Spleen (tissue), 11 donors: ENCODE data around the gene CDC6. TPM values are rescaled to one million over a fixed set of nuclear protein-coding genes. Genes with fewer than 3 reads are reported as not detected.

Source experiments
- DNase-seq: peaks from one replicate; pipeline ENCODE4 v3.0.0-alpha.2; 2020
- H3K27ac ChIP-seq, 8 donors: fragments of 200-600 bp; sonication (generic) in 7 of 8; 1 replicate in 4 of 8; 2 replicates in 4 of 8; pipeline versions ENCODE4 v1.5.0 to v1.8.0; 2016 to 2021; ENCODE audit warnings: inconsistent platforms in 4 of 8, mild to moderate bottlenecking in 4 of 8, moderate library complexity in 1 of 8
- H3K27me3 ChIP-seq, 7 donors: fragments of 200-600 bp; sonication (generic) in 6 of 7; replicated peaks in 1 of 7; 1 replicate in 4 of 7; 2 replicates in 3 of 7; pipeline versions ENCODE4 v1.5.0 to v1.8.0; 2016 to 2021; ENCODE audit warnings: inconsistent platforms in 3 of 7, mild to moderate bottlenecking in 1 of 7
- H3K36me3 ChIP-seq, 6 donors: fragments of 200-600 bp; sonication (generic) in 5 of 6; 1 replicate in 4 of 6; 2 replicates in 2 of 6; pipeline versions ENCODE4 v1.5.0 to v1.8.0; 2016 to 2021; ENCODE audit warnings: inconsistent platforms in 2 of 6
- H3K4me1 ChIP-seq, 6 donors: fragments of 200-600 bp; sonication (generic) in 5 of 6; 1 replicate in 3 of 6; 2 replicates in 3 of 6; pipeline versions ENCODE4 v1.5.0 to v1.8.0; 2016 to 2021; ENCODE audit warnings: inconsistent platforms in 3 of 6
- H3K4me3 ChIP-seq, 8 donors: fragments of 200-600 bp; sonication (generic) in 7 of 8; 1 replicate in 4 of 8; 2 replicates in 4 of 8; pipeline versions ENCODE4 v1.5.0 to v1.8.0; 2016 to 2021; ENCODE audit warnings: inconsistent platforms in 4 of 8, mild to moderate bottlenecking in 4 of 8, moderate library complexity in 2 of 8
- H3K9me3 ChIP-seq, 8 donors: fragments of 200-600 bp; sonication (generic) in 7 of 8; 1 replicate in 4 of 8; 2 replicates in 4 of 8; pipeline versions ENCODE4 v1.5.0 to v1.8.0; 2016 to 2021; ENCODE audit warnings: inconsistent platforms in 4 of 8
- CTCF ChIP-seq, 11 experiments: fragments of 200-600 bp in 7 of 11; fragments of 450-650 bp in 4 of 11; sonication (generic) in 4 of 11; IDR thresholded peaks in 8 of 11; conservative IDR thresholded peaks in 3 of 11; 1 replicate in 7 of 11; 2 replicates in 4 of 11; pipeline versions ENCODE4 v1.4.0 to v1.8.0; 2016 to 2021; ENCODE audit warnings: antibody characterized with exemption in 11 of 11, inconsistent platforms in 4 of 11, mild to moderate bottlenecking in 1 of 11
- POLR2A ChIP-seq, 3 donors: fragments of 450-650 bp; IDR thresholded peaks; one replicate each; pipeline ENCODE4 v1.5.1; 2017; ENCODE audit warnings: antibody characterized with exemption in 3 of 3, mild to moderate bottlenecking in 1 of 3
- POLR2AphosphoS5 ChIP-seq, 3 donors: sonication (generic); formaldehyde crosslinking; IDR thresholded peaks; one replicate each; pipeline ENCODE4 v1.5.1; 2017; ENCODE audit warnings: antibody characterized with exemption in 3 of 3
- WGBS, 5 donors: extraction: QIAGEN DNeasy Blood & Tissue Kit in 3 of 5; methylation state at CpG; one replicate each; pipeline versions ENCODE4 v1.1.5 to v1.1.7; 2013 to 2018; 5-methylcytosine and 5-hydroxymethylcytosine counted together
- intact Hi-C: fragments of 100-400 bp; cut with DNase I; formaldehyde crosslinking; loops from one replicate; pipeline ENCODE4 v1.15.0; 2023; ENCODE audit warnings: low total_unique reads
- polyA plus RNA-seq, 3 donors: library from polyadenylated mRNA; stranded (reverse); fragments of 200-250 nt; gene quantifications; one replicate each; pipeline ENCODE4 v1.2.1, GENCODE V29; 2013
- total RNA-seq, 7 donors: library from RNA; depleted of rRNA in 3 of 7; stranded (reverse); fragments of >200 nt in 3 of 7; fragmentation: NEBNext Ultra II Directional in 4 of 7; extraction: Animal tissue kit (Norgen Biotek cat#: 25700) in 4 of 7; gene quantifications; one replicate each; pipeline versions ENCODE4 v1.1.0 to v1.2.1, GENCODE V29; 2016 to 2021
- donor health status: healthy with polysubstance abuse.
- donor health status: DM: no; HTN: no; CAD: no; lungs with moderate emphysema.
- donor health status: DM: no; HTN: no; CAD: no.
- donor health status: Bipolar disorder and iron deficiency.
- donor health status: healthy.
- donor health status: DM: no; HTN: no; CAD: no.
- donor health status: DM: yes; HTN: yes; CAD: no.

The CDC6 gene
- total and polyA plus RNA-seq, 10 donors = 1.2 to 11.6 (median 5.1) TPM

GRCh38 chr17:40307001-40307730 is 19.5 kb downstream of the CDC6 start:
- H3K9me3 ChIP-seq = no peaks in the 10 kb centered on the region
- H3K4me1 ChIP-seq = peaks cover 61 to 95% (median 78%) of the 10 kb centered on the region in 6 donors
- no peak for TF ChIP-seq CTCF (IDR thresholded peaks at IDR 0.05 in 8 of 11, conservative IDR thresholded peaks at IDR 0.05 in 3 of 11)
- TF ChIP-seq POLR2AphosphoS5 (IDR thresholded peaks at IDR 0.05) = peak in 1 of 3 donors; percentile 30
- TF ChIP-seq POLR2A (IDR thresholded peaks at IDR 0.05) = no peak
- intact Hi-C loops = loop anchor here (10.0 kb wide), 1 partner anchor 228 kb away; no protein-coding TSS in a partner anchor
- no peaks in the 10 kb centered on the region for H3K36me3 ChIP-seq
- H3K27ac ChIP-seq = peak overlapping the region; percentile 16 to 89 (median 84)
- WGBS, 5 donors = 55 to 65% (median 62%) methylated on average over 10 of the region's 10 CpGs
- peak; percentile 81 for DNase-seq
- no peaks in the 10 kb centered on the region for H3K27me3 ChIP-seq
- peak overlapping the region in 1 of 8 donors; percentile 10 for H3K4me3 ChIP-seq

GRCh38 chr17:40307740-40308239 is 20.1 kb downstream of the CDC6 start:
- DNase-seq = peak; percentile 83
- H3K27ac ChIP-seq = peak overlapping the region; percentile 16 to 89 (median 84)

GRCh38 chr17:40309031-40309948 is 21.6 kb downstream of the CDC6 start, which contains the start of gene RARA:
RARA (plus strand) TSS chr17:40309180; CDS start chr17:40331219, 22,039 bp downstream.
- intact Hi-C loops = loop anchor here (10.0 kb wide), 1 partner anchor 226 kb away; no protein-coding TSS in a partner anchor
- Histone ChIP-seq H3K4me1 (peaks cover 60 to 97% (median 85%) of the 10 kb centered on the region in 6 donors), H3K27ac (peak within 1 kb of the TSS; percentile 16 to 89 (median 84)), H3K4me3 (peak within 1 kb of the TSS; percentile 16 to 71 (median 38)), H3K36me3 (no peaks in the 10 kb centered on the region), H3K9me3 (no peaks in the 10 kb centered on the region), H3K27me3 (no peaks in the 10 kb centered on the region)
- DNase-seq = peak; percentile 87
- WGBS, 5 donors = 15 to 22% (median 16%) methylated on average over 19 to 20 of the region's 20 CpGs
- no peak for TF ChIP-seq CTCF (IDR thresholded peaks at IDR 0.05 in 8 of 11, conservative IDR thresholded peaks at IDR 0.05 in 3 of 11)
- no peak for TF ChIP-seq POLR2A (IDR thresholded peaks at IDR 0.05)
- peak in 1 of 3 donors; percentile 19 for TF ChIP-seq POLR2AphosphoS5 (IDR thresholded peaks at IDR 0.05)

More at GRCh38 chr17:40307740-40308239, 20.1 kb downstream of the CDC6 start:
- Histone ChIP-seq H3K4me3 (peak overlapping the region in 1 of 8 donors; percentile 10), H3K4me1 (peaks cover 67 to 97% (median 83%) of the 10 kb centered on the region in 6 donors), H3K27me3 (no peaks in the 10 kb centered on the region), H3K36me3 (no peaks in the 10 kb centered on the region), H3K9me3 (no peaks in the 10 kb centered on the region)
- TF ChIP-seq POLR2AphosphoS5 (IDR thresholded peaks at IDR 0.05) = peak in 1 of 3 donors; percentile 65
- TF ChIP-seq POLR2A (IDR thresholded peaks at IDR 0.05) = no peak
- 16 to 29% (median 23%) methylated on average over 3 of the region's 3 CpGs for WGBS, 5 donors
- intact Hi-C loops = loop anchor here (10.0 kb wide), 1 partner anchor 227 kb away; no protein-coding TSS in a partner anchor

GRCh38 chr17:40309949-40310510 is 22.4 kb downstream of the CDC6 start:
- TF ChIP-seq POLR2AphosphoS5 (IDR thresholded peaks at IDR 0.05) = no peak
- no peak for TF ChIP-seq CTCF (IDR thresholded peaks at IDR 0.05 in 8 of 11, conservative IDR thresholded peaks at IDR 0.05 in 3 of 11)
- TF ChIP-seq POLR2A (IDR thresholded peaks at IDR 0.05) = no peak
- DNase-seq = no peak
- no peaks in the 10 kb centered on the region for H3K27me3 ChIP-seq
- 61 to 89% (median 77%) methylated on average over 2 of the region's 2 CpGs for WGBS, 5 donors
- H3K4me3 ChIP-seq = peak overlapping the region in 3 of 8 donors; percentile 35 to 71 (median 49)
- H3K9me3 ChIP-seq = no peaks in the 10 kb centered on the region
- peak overlapping the region in 4 of 8 donors; percentile 82 to 89 (median 86) for H3K27ac ChIP-seq
- intact Hi-C loops = loop anchor here (10.0 kb wide), 1 partner anchor 225 kb away; no protein-coding TSS in a partner anchor
- H3K4me1 ChIP-seq = peaks cover 62 to 97% (median 90%) of the 10 kb centered on the region in 6 donors
- H3K36me3 ChIP-seq = no peaks in the 10 kb centered on the region
